CD14-positive monocyte (primary cell): Measurements from ENCODE around the gene KRTAP5-3. TPM values are rescaled to one million over a fixed set of nuclear protein-coding genes. Genes with fewer than 3 reads are reported as not detected.
"Not testable (repeated sequence)": the region's sequence is repeated elsewhere in the genome, so short reads cannot be mapped to it uniquely, and the experiment has no call there.

Experiments
- DNase-seq, 3 donors: peaks; one replicate each; pipeline ENCODE4 v3.0.0-alpha.2; 2011 to 2022
- H2AFZ ChIP-seq: 2 replicates; pipeline ENCODE4 v1.6.0; 2012; ENCODE audit warnings: mild to moderate bottlenecking, low read depth, low read length, inconsistent platforms; ENCODE audit not compliant: insufficient read depth, poor library complexity, severe bottlenecking
- H3K27ac ChIP-seq, 2 donors: 1 replicate in 1 of 2; 2 replicates in 1 of 2; pipeline ENCODE4 v1.5.1; 2012 to 2013; ENCODE audit warnings: low read length in 2 of 2, control low read depth in 1 of 2, inconsistent platforms in 1 of 2, low read depth in 1 of 2, mild to moderate bottlenecking in 1 of 2
- H3K27me3 ChIP-seq, 2 donors: one replicate each; pipeline versions ENCODE4 v1.6.0 to v1.6.1; 2011 to 2013; ENCODE audit warnings: low read length in 2 of 2; ENCODE audit not compliant: control insufficient read depth in 2 of 2, insufficient read depth in 2 of 2
- H3K36me3 ChIP-seq, 2 donors: replicated peaks in 1 of 2; 1 replicate in 1 of 2; 2 replicates in 1 of 2; pipeline versions ENCODE4 v1.5.1 to v1.6.1; 2012 to 2013; ENCODE audit warnings: low read length in 2 of 2, control low read depth in 1 of 2, inconsistent platforms in 1 of 2, mild to moderate bottlenecking in 1 of 2; ENCODE audit not compliant: insufficient read depth in 2 of 2, control insufficient read depth in 1 of 2
- H3K4me1 ChIP-seq, 2 donors: 1 replicate in 1 of 2; 2 replicates in 1 of 2; pipeline versions ENCODE4 v1.5.1 to v1.6.1; 2012 to 2013; ENCODE audit warnings: low read length in 2 of 2, control low read depth in 1 of 2, inconsistent platforms in 1 of 2, mild to moderate bottlenecking in 1 of 2, moderate library complexity in 1 of 2; ENCODE audit not compliant: insufficient read depth in 2 of 2, control insufficient read depth in 1 of 2
- H3K4me2 ChIP-seq: replicated peaks from 2 replicates; pipeline ENCODE3; 2012; ENCODE audit warnings: low read length, moderate library complexity, mild to moderate bottlenecking; ENCODE audit not compliant: poor library complexity, severe bottlenecking; ENCODE audit errors: extremely low read depth
- H3K4me3 ChIP-seq, 3 experiments: fragments of 200-600 bp in 1 of 3; sonication (generic) in 1 of 3; replicated peaks in 1 of 3; 1 replicate in 2 of 3; 2 replicates in 1 of 3; pipeline ENCODE4 v1.5.1; 2011 to 2013; ENCODE audit warnings: low read length in 3 of 3, mild to moderate bottlenecking in 3 of 3, control low read depth in 2 of 3, low read depth in 2 of 3, inconsistent platforms in 1 of 3, moderate library complexity in 1 of 3
- H3K79me2 ChIP-seq: 2 replicates; pipeline ENCODE4 v1.6.0; 2012; ENCODE audit warnings: mild to moderate bottlenecking, control low read depth, inconsistent platforms, low read length, moderate library complexity; ENCODE audit not compliant: insufficient read depth
- H3K9ac ChIP-seq: 2 replicates; pipeline ENCODE4 v1.6.0; 2017; ENCODE audit warnings: low read length, mild to moderate bottlenecking; ENCODE audit not compliant: insufficient read depth, poor library complexity, severe bottlenecking
- H3K9me3 ChIP-seq, 2 donors: replicated peaks in 1 of 2; 1 replicate in 1 of 2; 2 replicates in 1 of 2; pipeline versions ENCODE4 v1.5.1 to v1.6.1; 2012 to 2013; ENCODE audit warnings: low read length in 2 of 2, control low read depth in 1 of 2; ENCODE audit not compliant: control insufficient read depth in 1 of 2, insufficient read depth in 1 of 2
- H4K20me1 ChIP-seq: 2 replicates; pipeline ENCODE4 v1.6.0; 2012; ENCODE audit warnings: mild to moderate bottlenecking, low read length, control low read depth, moderate library complexity; ENCODE audit not compliant: insufficient read depth
- H3K27ac Mint-ChIP-seq, 7 donors: one replicate each; pipeline ENCODE4 v1.8.0; 2020; ENCODE audit warnings: mild to moderate bottlenecking in 7 of 7, mixed read lengths in 7 of 7, moderate library complexity in 6 of 7, inconsistent platforms in 2 of 7
- H3K27me3 Mint-ChIP-seq, 3 donors: one replicate each; pipeline ENCODE4 v1.8.0; 2021 to 2022; ENCODE audit warnings: low read depth in 3 of 3, mild to moderate bottlenecking in 3 of 3, mixed read lengths in 3 of 3, moderate library complexity in 3 of 3, inconsistent platforms in 1 of 3
- H3K36me3 Mint-ChIP-seq, 2 donors: one replicate each; pipeline ENCODE4 v1.8.0; 2020; ENCODE audit warnings: mixed read lengths in 2 of 2, inconsistent platforms in 1 of 2, mild to moderate bottlenecking in 1 of 2
- H3K4me1 Mint-ChIP-seq: one replicate; pipeline ENCODE4 v1.8.0; 2020; ENCODE audit warnings: mild to moderate bottlenecking, mixed read lengths
- H3K4me3 Mint-ChIP-seq, 2 donors: one replicate each; pipeline ENCODE4 v1.8.0; 2020; ENCODE audit warnings: mild to moderate bottlenecking in 2 of 2, mixed read lengths in 2 of 2, moderate library complexity in 1 of 2
- H3K9me3 Mint-ChIP-seq, 7 donors: one replicate each; pipeline ENCODE4 v1.8.0; 2020 to 2022; ENCODE audit warnings: mixed read lengths in 7 of 7, mild to moderate bottlenecking in 6 of 7, moderate library complexity in 6 of 7, inconsistent platforms in 2 of 7
- CTCF ChIP-seq: fragments of 200-600 bp; IDR thresholded peaks from one replicate; pipeline ENCODE4 v1.8.0; 2022; ENCODE audit warnings: antibody characterized with exemption, mild to moderate bottlenecking
- WGBS: methylation state at CpG from one replicate; pipeline ENCODE4 v1.1.5; 2013; ENCODE audit warnings: missing lambda C conversion rate; ENCODE audit not compliant: insufficient coverage; 5-methylcytosine and 5-hydroxymethylcytosine counted together
- intact Hi-C, 2 donors: fragments of 100-400 bp; cut with micrococcal nuclease; formaldehyde crosslinking; loops; one replicate each; pipeline versions ENCODE4 v1.15.0 to v1.15.1; 2023
- polyA plus RNA-seq, 3 donors: library from polyadenylated mRNA; depleted of rRNA in 1 of 3; unstranded in 2 of 3; stranded (reverse) in 1 of 3; fragments of 300-500 nt in 2 of 3; fragments of >200 nt in 1 of 3; fragmentation: Illumina TruSeq in 2 of 3; gene quantifications; 1 replicate in 2 of 3; 2 replicates in 1 of 3; pipeline ENCODE4 v1.2.3, GENCODE V29; 2012 to 2021

Gene KRTAP5-3
- polyA plus RNA-seq, 3 donors = not detected

- Mint-ChIP-seq H3K36me3 (peaks cover 0 to 3% of the 10 kb centered on the region in 2 donors), H3K27me3 (peaks cover 38 to 64% (median 53%) of the 10 kb centered on the region in 3 donors), H3K4me3 (peak overlapping the region in 1 of 2 donors; percentile 30), H3K27ac (no peak overlapping the region), H3K4me1 (peaks cover 20% of the 10 kb centered on the region), H3K9me3 (peaks cover 14 to 41% (median 24%) of the 10 kb centered on the region in 7 donors)
- DNase-seq = no peak
- Histone ChIP-seq H3K4me3 (no peak overlapping the region), H3K79me2 (no peaks in the 10 kb centered on the region), H3K4me1 (peaks cover 18 to 30% of the 10 kb centered on the region in 2 donors), H2AFZ (no peak overlapping the region), H3K36me3 (no peaks in the 10 kb centered on the region), H4K20me1 (no peaks in the 10 kb centered on the region), H3K27ac (no peak overlapping the region), H3K9me3 (peaks cover 7 to 34% of the 10 kb centered on the region in 2 donors), H3K4me2 (no peak overlapping the region), H3K9ac (no peak overlapping the region), H3K27me3 (peaks cover 8 to 33% of the 10 kb centered on the region in 2 donors)
- TF ChIP-seq CTCF = no peak
- intact Hi-C loops = no loop called here
- no CpG with 5 or more reads among the region's 2 CpGs for WGBS
Measured at GRCh38 chr11:1586699-1587098, 21.6 kb downstream of the KRTAP5-3 start.

- 0% methylated on average over 3 of the region's 9 CpGs for WGBS
- H3K4me2 ChIP-seq, H3K36me3 Mint-ChIP-seq, H4K20me1 ChIP-seq, H2AFZ ChIP-seq, intact Hi-C loops, DNase-seq, H3K9ac ChIP-seq, H3K4me3 ChIP-seq, H3K36me3 ChIP-seq, H3K79me2 ChIP-seq, H3K27ac ChIP-seq: not testable (repeated sequence)
- Mint-ChIP-seq H3K27me3 (peaks cover 31 to 60% (median 46%) of the 10 kb centered on the region in 3 donors), H3K4me1 (peaks cover 17% of the 10 kb centered on the region), H3K27ac (peak within 1 kb of the TSS in 1 of 7 donors; percentile 41), H3K9me3 (peaks cover 19 to 34% (median 31%) of the 10 kb centered on the region in 7 donors), H3K4me3 (peak within 1 kb of the TSS in 1 of 2 donors; percentile 53)
- peaks cover 17 to 25% of the 10 kb centered on the region in 2 donors for H3K4me1 ChIP-seq
- H3K9me3 ChIP-seq = peaks cover 3 to 34% of the 10 kb centered on the region in 2 donors
- peaks cover 8 to 32% of the 10 kb centered on the region in 2 donors for H3K27me3 ChIP-seq
Measured at GRCh38 chr11:1584661-1585370, 23.4 kb downstream of the KRTAP5-3 start, which contains the start of gene KRTAP5-1. KRTAP5-1 (minus strand) TSS chr11:1585283; CDS start chr11:1585249, 34 bp downstream.

GRCh38 chr11:1582909-1583308, 25.4 kb downstream of the KRTAP5-3 start:
- peaks cover 21 to 42% (median 37%) of the 10 kb centered on the region in 7 donors for H3K9me3 Mint-ChIP-seq
- intact Hi-C loops, H3K36me3 ChIP-seq, DNase-seq, H3K9ac ChIP-seq, H3K4me1 ChIP-seq, H3K36me3 Mint-ChIP-seq, H3K79me2 ChIP-seq, H4K20me1 ChIP-seq, H3K27ac ChIP-seq, H3K27ac Mint-ChIP-seq, H3K4me3 Mint-ChIP-seq, H3K4me2 ChIP-seq, H2AFZ ChIP-seq, H3K4me1 Mint-ChIP-seq, H3K4me3 ChIP-seq: not testable (repeated sequence)
- H3K27me3 Mint-ChIP-seq = peaks cover 36 to 71% (median 54%) of the 10 kb centered on the region in 3 donors
- peaks cover 8 to 28% of the 10 kb centered on the region in 2 donors for H3K9me3 ChIP-seq
- peaks cover 8 to 32% of the 10 kb centered on the region in 2 donors for H3K27me3 ChIP-seq
- WGBS = no CpG with 5 or more reads among the region's 2 CpGs
